GM19238 (cell line): ENCODE results near the gene VPS37B.

Experiments
- DNase-seq: peaks from one replicate; pipeline ENCODE4 v3.0.0; 2011; ENCODE audit warnings: low spot score; ENCODE audit not compliant: insufficient read length

VPS37B gene

GRCh38 chr12:122866379-122866778 lies 29.5 kb downstream of the VPS37B start:
- no peak for DNase-seq

- DNase-seq, result no peak
Observed at GRCh38 chr12:122865268-122866231, 30.4 kb downstream of the VPS37B start.

GRCh38 chr12:122864894-122865253 lies 31.1 kb downstream of the VPS37B start:
- DNase-seq, result no peak

- DNase-seq, result no peak
Observed at GRCh38 chr12:122862872-122863701, 32.8 kb downstream of the VPS37B start.

GRCh38 chr12:122862110-122862634 lies 33.8 kb downstream of the VPS37B start:
- DNase-seq, result no peak

- DNase-seq, result no peak
Observed at GRCh38 chr12:122861587-122861970, 34.3 kb downstream of the VPS37B start.

- no peak for DNase-seq
Observed at GRCh38 chr12:122860854-122861586, 34.9 kb downstream of the VPS37B start.

- peak; percentile 83 for DNase-seq
Observed at GRCh38 chr12:122860040-122860853, 35.7 kb downstream of the VPS37B start.

- no peak for DNase-seq
Observed at GRCh38 chr12:122859303-122860039, 36.5 kb downstream of the VPS37B start.

GRCh38 chr12:122858591-122859302 lies 37.2 kb downstream of the VPS37B start:
- no peak for DNase-seq

GRCh38 chr12:122858171-122858570 lies 37.8 kb downstream of the VPS37B start:
- DNase-seq, result no peak

- DNase-seq, result no peak
Observed at GRCh38 chr12:122856999-122857671, 38.8 kb downstream of the VPS37B start.

- no peak for DNase-seq
Observed at GRCh38 chr12:122855928-122856831, 39.7 kb downstream of the VPS37B start.

GRCh38 chr12:122855071-122855829 lies 40.7 kb downstream of the VPS37B start:
- DNase-seq, result no peak

- DNase-seq, result no peak
Observed at GRCh38 chr12:122854554-122854953, 41.4 kb downstream of the VPS37B start.

GRCh38 chr12:122853582-122854245 lies 42.2 kb downstream of the VPS37B start:
- no peak for DNase-seq
